Measurements from ENCODE around the gene HEXA. TPM values are rescaled to one million over a fixed set of nuclear protein-coding genes. Genes with fewer than 3 reads are reported as not detected.

HEXA gene
- total RNA-seq, 3 donors from 2014 or later, result 63.6 to 147 (median 81.1) TPM

DNA sequence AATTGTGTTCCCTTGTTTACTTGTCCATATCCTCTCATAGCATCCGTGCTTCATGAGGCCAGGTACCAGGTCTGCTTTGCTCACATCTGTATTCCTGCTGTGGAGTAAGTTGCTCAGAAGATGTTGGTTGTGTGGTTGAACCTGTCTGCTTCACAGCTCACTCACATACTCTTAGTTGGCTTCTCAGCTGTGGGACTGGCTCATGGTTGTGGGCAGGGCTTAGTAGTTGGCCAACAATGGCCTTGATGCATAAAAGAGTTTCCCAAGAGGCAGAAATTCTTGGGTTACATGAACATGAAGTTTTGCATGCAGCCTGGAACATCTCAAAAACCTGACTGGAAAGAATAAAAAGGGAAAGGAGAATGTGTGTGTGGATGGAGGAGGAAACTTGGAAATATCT, 72.9 kb downstream of the HEXA start:
- Histone ChIP-seq H3K27ac (no peak overlapping the region), H3K4me3 (no peak overlapping the region), H3K9me3 (no peaks in the 10 kb centered on the region), H3K27me3 (no peaks in the 10 kb centered on the region), H3K36me3 (no peaks in the 10 kb centered on the region), H3K4me1 (no peaks in the 10 kb centered on the region)
- TF ChIP-seq, protein P1, sequence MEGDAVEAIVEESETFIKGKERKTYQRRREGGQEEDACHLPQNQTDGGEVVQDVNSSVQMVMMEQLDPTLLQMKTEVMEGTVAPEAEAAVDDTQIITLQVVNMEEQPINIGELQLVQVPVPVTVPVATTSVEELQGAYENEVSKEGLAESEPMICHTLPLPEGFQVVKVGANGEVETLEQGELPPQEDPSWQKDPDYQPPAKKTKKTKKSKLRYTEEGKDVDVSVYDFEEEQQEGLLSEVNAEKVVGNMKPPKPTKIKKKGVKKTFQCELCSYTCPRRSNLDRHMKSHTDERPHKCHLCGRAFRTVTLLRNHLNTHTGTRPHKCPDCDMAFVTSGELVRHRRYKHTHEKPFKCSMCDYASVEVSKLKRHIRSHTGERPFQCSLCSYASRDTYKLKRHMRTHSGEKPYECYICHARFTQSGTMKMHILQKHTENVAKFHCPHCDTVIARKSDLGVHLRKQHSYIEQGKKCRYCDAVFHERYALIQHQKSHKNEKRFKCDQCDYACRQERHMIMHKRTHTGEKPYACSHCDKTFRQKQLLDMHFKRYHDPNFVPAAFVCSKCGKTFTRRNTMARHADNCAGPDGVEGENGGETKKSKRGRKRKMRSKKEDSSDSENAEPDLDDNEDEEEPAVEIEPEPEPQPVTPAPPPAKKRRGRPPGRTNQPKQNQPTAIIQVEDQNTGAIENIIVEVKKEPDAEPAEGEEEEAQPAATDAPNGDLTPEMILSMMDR (IDR thresholded peaks at IDR 0.05), result no peak
- no peak for TF ChIP-seq POLR2AphosphoS5 (IDR thresholded peaks at IDR 0.05)
- TF ChIP-seq POLR2A (IDR thresholded peaks at IDR 0.05), result no peak
- intact Hi-C loops (cut with DNase I; ENCODE audit: low total_unique reads), result no loop called here
- no peak for DNase-seq (ENCODE audit: low spot score in 2 of 2)

Other genes with a start within 250 kb of the HEXA start
- gene GRAMD2A, start 178.2 kb downstream of the HEXA start, total RNA-seq, result 10 to 100 TPM in 2 of 3 donors, under 1 TPM in 1; 0.16 to 52.5 (median 18.7) TPM
- gene PKM, start 144.8 kb downstream of the HEXA start, total RNA-seq, result 100 to 1,000 TPM; 212 to 476 (median 367) TPM
- 10 to 100 TPM; 63.9 to 90.4 (median 65.8) TPM for gene PARP6, start 103.5 kb downstream of the HEXA start, total RNA-seq
- gene CELF6, start 55.9 kb downstream of the HEXA start, total RNA-seq, result 1 to 10 TPM; 2.6 to 3.5 (median 2.9) TPM
- not detected for gene TMEM202, start 22.3 kb upstream of the HEXA start, total RNA-seq
- 100 to 1,000 TPM in 1 of 3 donors, 10 to 100 TPM in 2; 54.1 to 106 (median 61.1) TPM for gene ARIH1, start 98.3 kb upstream of the HEXA start, total RNA-seq